HepG2 (cell line): ENCODE results near the gene IZUMO4. TPM values are rescaled to one million over a fixed set of nuclear protein-coding genes. Genes with fewer than 3 reads are reported as not detected.

ENCODE experiments used
- AGO1 ChIP-seq: fragments of 200-400 bp; formaldehyde crosslinking; IDR thresholded peaks from 2 replicates; pipeline ENCODE4 v1.6.1; 2017; ENCODE audit warnings: mild to moderate bottlenecking, low read depth, low read length, moderate library complexity; ENCODE audit not compliant: poor library complexity, severe bottlenecking
- ATF6 ChIP-seq: sonication (generic); formaldehyde crosslinking; conservative IDR thresholded peaks from 2 replicates; pipeline ENCODE4 v1.4.0; 2020; ENCODE audit warnings: missing genetic modification reagents
- BORCS8-MEF2B ChIP-seq: sonication (generic); formaldehyde crosslinking; IDR thresholded peaks from 2 replicates; pipeline ENCODE4 v1.8.0; 2022; ENCODE audit warnings: mild to moderate bottlenecking, missing genetic modification reagents
- CENPT ChIP-seq: sonication (generic); formaldehyde crosslinking; IDR thresholded peaks from 2 replicates; pipeline ENCODE4 v1.8.0; 2022; ENCODE audit warnings: low read depth, mild to moderate bottlenecking, moderate library complexity, missing genetic modification reagents
- ELF4 ChIP-seq: sonication (generic); formaldehyde crosslinking; IDR thresholded peaks from 2 replicates; pipeline ENCODE4 v1.5.0; 2020; ENCODE audit warnings: missing genetic modification reagents, mild to moderate bottlenecking, moderate library complexity, borderline replicate concordance
- HNRNPH1 ChIP-seq: fragments of 200-400 bp; formaldehyde crosslinking; optimal IDR thresholded peaks from 2 replicates; pipeline ENCODE3; 2017; ENCODE audit warnings: mild to moderate bottlenecking, low read depth, low read length
- MED8 ChIP-seq: sonication (generic); formaldehyde crosslinking; IDR thresholded peaks from 2 replicates; pipeline ENCODE4 v1.8.1; 2023; ENCODE audit warnings: mild to moderate bottlenecking, missing genetic modification reagents; ENCODE audit not compliant: insufficient replicate concordance
- MXI1 ChIP-seq: IDR thresholded peaks from 3 replicates; pipeline ENCODE4 v1.6.1; 2012; ENCODE audit warnings: low read depth, low read length, inconsistent platforms, borderline replicate concordance
- PHF20 ChIP-seq: sonication (generic); formaldehyde crosslinking; IDR thresholded peaks from 2 replicates; pipeline ENCODE4 v1.5.0; 2020; ENCODE audit warnings: mild to moderate bottlenecking, missing genetic modification reagents
- REPIN1 ChIP-seq: sonication (generic); formaldehyde crosslinking; IDR thresholded peaks from 2 replicates; pipeline ENCODE4 v1.8.0; 2022; ENCODE audit warnings: missing genetic modification reagents, low read depth, mild to moderate bottlenecking, borderline replicate concordance
- SP2 ChIP-seq: sonication (generic); formaldehyde crosslinking; IDR thresholded peaks from 2 replicates; pipeline ENCODE4 v1.5.1; 2020; ENCODE audit warnings: mild to moderate bottlenecking, missing genetic modification reagents
- SRF ChIP-seq: IDR thresholded peaks from 2 replicates; pipeline ENCODE4 v1.6.1; 2011; ENCODE audit warnings: mild to moderate bottlenecking, low read depth, low read length, moderate library complexity
- SRSF1 ChIP-seq: fragments of 200-400 bp; formaldehyde crosslinking; optimal IDR thresholded peaks from 2 replicates; pipeline ENCODE3; 2017; ENCODE audit warnings: mild to moderate bottlenecking, low read depth, low read length, moderate library complexity
- STAT5B ChIP-seq: sonication (generic); formaldehyde crosslinking; IDR thresholded peaks from 2 replicates; pipeline ENCODE4 v1.4.0; 2020; ENCODE audit warnings: missing genetic modification reagents
- U2AF2 ChIP-seq: fragments of 200-400 bp; formaldehyde crosslinking; IDR thresholded peaks from 2 replicates; pipeline ENCODE4 v1.6.1; 2017; ENCODE audit warnings: low read depth, mild to moderate bottlenecking, low read length
- XBP1 ChIP-seq: sonication (generic); formaldehyde crosslinking; IDR thresholded peaks from 2 replicates; pipeline ENCODE4 v1.5.0; 2020; ENCODE audit warnings: missing genetic modification reagents
- ZBTB38 ChIP-seq: sonication (generic); formaldehyde crosslinking; IDR thresholded peaks from 2 replicates; pipeline ENCODE4 v1.5.1; 2020; ENCODE audit warnings: mild to moderate bottlenecking, missing genetic modification reagents
- ZMAT3 ChIP-seq: sonication (generic); formaldehyde crosslinking; conservative IDR thresholded peaks from 2 replicates; pipeline ENCODE4 v1.7.0; 2021; ENCODE audit warnings: missing genetic modification reagents
- ZNF251 ChIP-seq: sonication (generic); formaldehyde crosslinking; IDR thresholded peaks from 2 replicates; pipeline ENCODE4 v1.9.0; 2021; ENCODE audit warnings: mild to moderate bottlenecking, missing genetic modification reagents
- ZNF3 ChIP-seq: IDR thresholded peaks from 2 replicates; pipeline ENCODE4 v1.7.0; 2017; ENCODE audit warnings: inconsistent platforms
- ZNF34 ChIP-seq: sonication (generic); formaldehyde crosslinking; IDR thresholded peaks from 2 replicates; pipeline ENCODE4 v1.4.0; 2020; ENCODE audit warnings: mild to moderate bottlenecking, missing genetic modification reagents, borderline replicate concordance
- ZNF354B ChIP-seq: sonication (generic); formaldehyde crosslinking; IDR thresholded peaks from 2 replicates; pipeline ENCODE4 v1.8.0; 2022; ENCODE audit warnings: mild to moderate bottlenecking, missing genetic modification reagents
- ZNF713 ChIP-seq: sonication (generic); formaldehyde crosslinking; IDR thresholded peaks from 2 replicates; pipeline ENCODE4 v1.4.0; 2020; ENCODE audit warnings: mild to moderate bottlenecking, missing genetic modification reagents
- ZNF883 ChIP-seq: sonication (generic); formaldehyde crosslinking; IDR thresholded peaks from 2 replicates; pipeline ENCODE4 v1.5.1; 2020; ENCODE audit warnings: mild to moderate bottlenecking, missing genetic modification reagents; ENCODE audit errors: not compliant biosample characterization
- polyA plus RNA-seq, 8 experiments: library from polyadenylated mRNA; depleted of rRNA in 3 of 8; stranded (reverse) in 7 of 8; unstranded in 1 of 8; fragments of >200 nt; fragmentation: Illumina TruSeq in 4 of 8; extraction: Trizol in 4 of 8; gene quantifications; 2 replicates each; pipeline versions ENCODE4 v1.2.1 to v1.2.3, GENCODE V29; 2011 to 2016; ENCODE audit warnings: low read depth in 4 of 8, missing spikeins in 1 of 8, mixed read lengths in 1 of 8; ENCODE audit not compliant: insufficient read depth in 1 of 8
- total RNA-seq, 5 experiments: library from RNA; depleted of rRNA; stranded (reverse); fragments of >200 nt; fragmentation: Illumina TruSeq; extraction: Trizol; gene quantifications; 2 replicates each; pipeline ENCODE4 v1.2.3, GENCODE V29; 2016; ENCODE audit warnings: low read depth in 1 of 5
- TF ChIP-seq, protein P1 (sequence below): IDR thresholded peaks from 2 replicates; pipeline ENCODE4 v1.6.1; 2016; ENCODE audit warnings: missing compliant biosample characterization, missing genetic modification reagents, borderline replicate concordance

IZUMO4 gene
- total and polyA plus RNA-seq, 2 of the 13 experiments (the other 11 are each of a cell fraction or from before 2014, with no cell fraction given): 0.77 to 3.9 TPM

DNA sequence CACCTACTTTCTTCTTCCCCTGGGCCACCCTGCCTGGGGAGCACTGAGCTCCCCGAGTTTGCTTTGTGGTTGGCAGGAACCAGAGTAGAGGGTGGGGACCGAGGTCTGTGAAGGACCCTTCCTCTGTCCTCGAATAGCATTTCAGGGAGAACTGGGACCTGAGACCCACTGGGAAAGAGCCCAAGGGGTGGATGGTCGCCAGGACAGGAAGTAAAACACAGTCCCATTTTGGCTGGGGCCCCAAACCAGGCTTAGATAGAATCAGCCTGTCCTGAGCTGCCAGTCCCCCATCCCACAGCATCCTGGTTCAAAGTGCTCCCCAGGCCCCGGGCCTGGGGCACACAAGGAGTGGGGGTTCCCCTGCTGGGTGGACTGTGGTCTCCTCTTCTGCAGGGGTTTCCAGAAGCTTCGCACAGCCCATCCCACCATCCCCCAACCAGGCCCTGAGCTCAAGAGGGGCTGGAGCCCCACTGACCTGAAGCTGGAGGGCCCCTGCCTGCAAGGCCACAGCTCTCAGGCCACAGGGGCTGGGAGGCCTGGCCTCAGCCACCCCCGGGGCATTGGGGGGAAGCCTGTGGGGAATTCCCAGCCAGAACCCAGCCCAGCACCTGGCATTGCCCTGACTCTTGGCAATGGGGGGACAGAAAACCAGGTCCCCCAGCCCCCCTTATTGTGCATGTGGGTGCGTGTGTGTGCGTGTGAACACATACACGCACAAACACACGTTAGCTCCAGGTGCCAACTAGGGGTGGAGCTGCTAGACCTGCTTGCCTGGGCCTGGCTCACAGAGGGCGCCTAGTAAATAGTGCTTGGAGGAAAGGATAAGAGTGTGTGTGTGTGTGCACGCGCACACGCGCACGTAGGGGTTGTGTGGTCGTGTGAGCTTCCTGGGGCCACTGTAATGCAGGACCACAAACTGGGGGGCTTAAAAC lies 44.7 kb upstream of the IZUMO4 start (continued):
- TF ChIP-seq MXI1 (no peak), STAT5B (no peak), ZBTB38 (peak; percentile 96), BORCS8-MEF2B (CRISPR knock-in tag) (0 out of 2 replicates have a peak, but pooled peaks have one; percentile 33), SRF (no peak), ZNF713 (CRISPR knock-in tag) (no peak), ZNF883 (CRISPR knock-in tag) (peak; percentile 8), ZNF251 (CRISPR knock-in tag) (no peak), SRSF1 (no peak), ZNF354B (CRISPR knock-in tag) (0 out of 2 replicates have a peak, but pooled peaks have one; percentile 11), ATF6 (CRISPR knock-in tag) (no peak), AGO1 (no peak), XBP1 (no peak), ZNF3 (CRISPR knock-in tag) (no peak), HNRNPH1 (no peak), U2AF2 (no peak), ZMAT3 (CRISPR knock-in tag) (peak; percentile 62; the same call in 1 of the 2 replicates), SP2 (CRISPR knock-in tag) (no peak), PHF20 (CRISPR knock-in tag) (no peak), ZNF34 (CRISPR knock-in tag) (no peak), MED8 (peak; percentile 16), CENPT (CRISPR knock-in tag) (no peak), ELF4 (no peak), REPIN1 (no peak)
- TF ChIP-seq, protein P1, sequence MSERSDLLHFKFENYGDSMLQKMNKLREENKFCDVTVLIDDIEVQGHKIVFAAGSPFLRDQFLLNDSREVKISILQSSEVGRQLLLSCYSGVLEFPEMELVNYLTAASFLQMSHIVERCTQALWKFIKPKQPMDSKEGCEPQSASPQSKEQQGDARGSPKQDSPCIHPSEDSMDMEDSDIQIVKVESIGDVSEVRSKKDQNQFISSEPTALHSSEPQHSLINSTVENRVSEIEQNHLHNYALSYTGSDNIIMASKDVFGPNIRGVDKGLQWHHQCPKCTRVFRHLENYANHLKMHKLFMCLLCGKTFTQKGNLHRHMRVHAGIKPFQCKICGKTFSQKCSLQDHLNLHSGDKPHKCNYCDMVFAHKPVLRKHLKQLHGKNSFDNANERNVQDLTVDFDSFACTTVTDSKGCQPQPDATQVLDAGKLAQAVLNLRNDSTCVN (CRISPR knock-in tag): peak; percentile 62; the same call in 1 of the 2 replicates
